Stimulated activated CD4-positive, alpha-beta T cell treated with anti-CD3 and anti-CD28 coated beads, TNF-alpha, amount 100 ng/mL, for 4 hours (primary cell): ENCODE data around the gene MKX.
"Not testable (repeated sequence)": the region's sequence is repeated elsewhere in the genome, so short reads cannot be mapped to it uniquely, and the experiment has no call there.

Experiments used
- DNase-seq, 3 experiments: peaks; one replicate each; pipeline ENCODE4 v3.0.0-alpha.2; 2020; ENCODE audit warnings: low read depth in 3 of 3

The MKX gene

GRCh38 chr10:27692663-27693062 is 53.0 kb downstream of the MKX start:
- DNase-seq, result no peak

- no peak for DNase-seq
Observed at GRCh38 chr10:27688991-27689390, 56.6 kb downstream of the MKX start.

GRCh38 chr10:27688276-27688675 is 57.3 kb downstream of the MKX start:
- no peak for DNase-seq

- DNase-seq, result no peak
Observed at GRCh38 chr10:27687743-27688142, 57.9 kb downstream of the MKX start.

GRCh38 chr10:27687326-27687725 is 58.3 kb downstream of the MKX start:
- DNase-seq, result no peak

- DNase-seq, result no peak
Observed at GRCh38 chr10:27685681-27686080, 59.9 kb downstream of the MKX start.

GRCh38 chr10:27683226-27683625 is 62.4 kb downstream of the MKX start:
- no peak for DNase-seq

GRCh38 chr10:27681795-27682194 is 63.8 kb downstream of the MKX start:
- not testable (repeated sequence) for DNase-seq

- DNase-seq, result no peak
Observed at GRCh38 chr10:27680691-27681605, 64.7 kb downstream of the MKX start.

- DNase-seq, result no peak
Observed at GRCh38 chr10:27680006-27680557, 65.5 kb downstream of the MKX start.

GRCh38 chr10:27679369-27679912 is 66.2 kb downstream of the MKX start:
- no peak for DNase-seq

GRCh38 chr10:27678166-27678565 is 67.5 kb downstream of the MKX start:
- DNase-seq, result no peak

- DNase-seq, result no peak
Observed at GRCh38 chr10:27673065-27673464, 72.6 kb downstream of the MKX start.

- DNase-seq, result no peak
Observed at GRCh38 chr10:27671821-27672220, 73.8 kb downstream of the MKX start.

GRCh38 chr10:27664461-27664860 is 81.2 kb downstream of the MKX start:
- no peak for DNase-seq

- no peak for DNase-seq
Observed at GRCh38 chr10:27663621-27664020, 82.0 kb downstream of the MKX start.

- DNase-seq, result no peak
Observed at GRCh38 chr10:27661514-27662286, 83.9 kb downstream of the MKX start.

- DNase-seq, result no peak
Observed at GRCh38 chr10:27660711-27661110, 84.9 kb downstream of the MKX start.

- DNase-seq, result no peak
Observed at GRCh38 chr10:27660268-27660667, 85.4 kb downstream of the MKX start.

- DNase-seq, result no peak
Observed at GRCh38 chr10:27659786-27660185, 85.8 kb downstream of the MKX start.

- DNase-seq, result no peak
Observed at GRCh38 chr10:27658788-27659187, 86.8 kb downstream of the MKX start.

GRCh38 chr10:27655296-27655695 is 90.3 kb downstream of the MKX start:
- DNase-seq, result no peak
